ENCODE measurements around the gene CYBC1. TPM values are rescaled to one million over a fixed set of nuclear protein-coding genes. Genes with fewer than 3 reads are reported as not detected.

The CYBC1 gene
- total and polyA plus RNA-seq, 2 donors (not counting 1 experiment from before 2014, with no cell fraction given): 62.7 to 64.1 TPM

DNA sequence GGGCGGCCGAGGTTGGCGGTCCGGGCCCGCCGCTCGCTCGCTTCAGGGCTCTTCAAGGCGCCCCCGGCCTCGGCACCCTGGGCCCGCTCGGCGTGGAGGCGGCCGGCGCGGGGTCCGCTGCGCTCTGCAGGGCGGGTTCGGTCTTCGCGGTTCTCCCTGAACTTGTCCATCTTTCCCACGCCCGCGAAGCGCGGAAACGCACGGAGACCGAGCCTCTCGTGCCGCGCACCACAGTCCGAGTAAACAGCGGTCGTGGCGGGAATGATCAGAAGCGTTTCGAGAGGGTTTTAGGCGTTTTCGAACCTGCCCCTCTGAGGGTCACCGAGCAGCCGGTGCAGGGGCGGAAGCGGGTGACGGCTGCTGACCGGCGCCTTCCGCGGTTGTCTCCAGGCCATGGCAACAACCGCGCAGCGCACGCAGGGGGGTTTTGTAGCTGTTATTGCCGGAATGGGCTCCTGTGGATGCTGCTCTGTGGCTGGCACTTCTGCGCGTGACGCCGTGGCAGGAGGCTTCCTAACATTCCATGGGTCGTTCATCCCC, 8.4 kb upstream of the CYBC1 start:
- peak overlapping the region; percentile 73 for H3K4me2 ChIP-seq (ENCODE audit: extremely low read depth, insufficient read depth, low read length)
- no peaks in the 10 kb centered on the region for H3K79me2 ChIP-seq (ENCODE audit: control insufficient read depth, insufficient read depth, low read length)
- no peak for TF ChIP-seq EZH2 (IDR thresholded peaks at IDR 0.05; ENCODE audit: low read length, missing control alignments)
- TF ChIP-seq, protein P1, sequence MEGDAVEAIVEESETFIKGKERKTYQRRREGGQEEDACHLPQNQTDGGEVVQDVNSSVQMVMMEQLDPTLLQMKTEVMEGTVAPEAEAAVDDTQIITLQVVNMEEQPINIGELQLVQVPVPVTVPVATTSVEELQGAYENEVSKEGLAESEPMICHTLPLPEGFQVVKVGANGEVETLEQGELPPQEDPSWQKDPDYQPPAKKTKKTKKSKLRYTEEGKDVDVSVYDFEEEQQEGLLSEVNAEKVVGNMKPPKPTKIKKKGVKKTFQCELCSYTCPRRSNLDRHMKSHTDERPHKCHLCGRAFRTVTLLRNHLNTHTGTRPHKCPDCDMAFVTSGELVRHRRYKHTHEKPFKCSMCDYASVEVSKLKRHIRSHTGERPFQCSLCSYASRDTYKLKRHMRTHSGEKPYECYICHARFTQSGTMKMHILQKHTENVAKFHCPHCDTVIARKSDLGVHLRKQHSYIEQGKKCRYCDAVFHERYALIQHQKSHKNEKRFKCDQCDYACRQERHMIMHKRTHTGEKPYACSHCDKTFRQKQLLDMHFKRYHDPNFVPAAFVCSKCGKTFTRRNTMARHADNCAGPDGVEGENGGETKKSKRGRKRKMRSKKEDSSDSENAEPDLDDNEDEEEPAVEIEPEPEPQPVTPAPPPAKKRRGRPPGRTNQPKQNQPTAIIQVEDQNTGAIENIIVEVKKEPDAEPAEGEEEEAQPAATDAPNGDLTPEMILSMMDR (conservative IDR thresholded peaks at IDR 0.05 in 1 of 2, IDR thresholded peaks at IDR 0.05 in 1 of 2; ENCODE audit: low read depth in 1 of 2, low read length in 2 of 2): no peak
- peaks cover 7% of the 10 kb centered on the region for H3K4me1 ChIP-seq (ENCODE audit: control insufficient read depth, extremely low read depth, insufficient read depth, low read length)
- peak overlapping the region; percentile 92 for H3K27ac ChIP-seq (ENCODE audit: insufficient read depth, low read length)
- peak in 1 of 2 donors; percentile 34 for DNase-seq (ENCODE audit: low read depth in 2 of 2)
- H3K9me3 ChIP-seq (ENCODE audit: control insufficient read depth, insufficient read depth, low read depth, low read length): no peaks in the 10 kb centered on the region
- H3K36me3 ChIP-seq (ENCODE audit: control insufficient read depth, insufficient read depth, low read length): no peaks in the 10 kb centered on the region
- peak overlapping the region; percentile 85 for H3K9ac ChIP-seq (ENCODE audit: insufficient read depth, low read length)
- peak overlapping the region; percentile 77 to 82 (median 80) for H3K4me3 ChIP-seq (replicated peaks in 1 of 4; ENCODE audit: control extremely low read depth in 1 of 4, insufficient read depth in 1 of 4, low read depth in 3 of 4, low read length in 4 of 4)
- H3K27me3 ChIP-seq (ENCODE audit: control insufficient read depth, insufficient read depth, low read length): no peaks in the 10 kb centered on the region
- no peaks in the 10 kb centered on the region for H4K20me1 ChIP-seq (ENCODE audit: control insufficient read depth, extremely low read depth, insufficient read depth, low read length)
- peak overlapping the region; percentile 64 for H2AFZ ChIP-seq (ENCODE audit: low read length)

DNA sequence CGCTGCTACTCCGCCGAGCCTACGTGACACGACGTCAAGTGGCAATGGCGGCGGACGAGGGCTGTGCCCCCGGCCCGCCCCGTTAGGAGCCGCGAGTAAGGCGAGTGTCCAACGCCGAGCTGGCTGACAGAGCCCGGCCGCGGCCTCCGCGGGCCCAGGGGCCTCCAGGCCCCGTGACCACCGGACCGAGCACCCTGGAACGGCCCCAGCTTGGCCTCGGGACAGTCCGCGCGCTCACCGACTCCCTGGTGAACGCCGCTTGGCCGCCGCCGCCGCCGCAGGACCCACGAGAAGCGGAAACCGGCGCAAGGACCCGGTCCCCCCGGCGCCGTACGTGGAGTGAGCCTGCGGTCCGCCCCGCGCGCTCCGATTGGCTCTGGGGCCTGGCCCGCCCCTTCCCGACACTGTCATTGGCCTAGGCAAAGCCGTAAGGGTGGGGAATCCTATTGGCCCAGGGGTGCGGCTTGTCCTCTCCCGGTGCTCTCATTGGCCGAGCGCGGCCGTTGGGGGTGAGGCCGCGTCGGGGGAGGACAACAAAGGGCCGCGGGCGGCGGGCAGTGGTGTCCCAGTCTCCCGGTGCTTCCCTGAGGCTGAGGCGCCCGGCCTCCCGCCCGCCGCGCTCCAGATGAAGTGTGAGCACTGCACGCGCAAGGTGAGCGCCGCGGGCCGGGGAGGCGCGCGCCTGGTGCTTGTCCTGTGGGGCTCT, 7.8 kb upstream of the CYBC1 start, which contains the start of gene NARF:
TSS of gene NARF (plus strand) at position 563 of the 706 bp plus-strand sequence. CDS start at position 626, 63 bp downstream.
- Histone ChIP-seq H2AFZ (ENCODE audit: low read length) (peak within 1 kb of the TSS; percentile 64), H4K20me1 (ENCODE audit: control insufficient read depth, extremely low read depth, insufficient read depth, low read length) (no peaks in the 10 kb centered on the region), H3K4me2 (ENCODE audit: extremely low read depth, insufficient read depth, low read length) (peak within 1 kb of the TSS; percentile 87), H3K9ac (ENCODE audit: insufficient read depth, low read length) (peak within 1 kb of the TSS; percentile 99), H3K9me3 (ENCODE audit: control insufficient read depth, insufficient read depth, low read depth, low read length) (no peaks in the 10 kb centered on the region), H3K4me1 (ENCODE audit: control insufficient read depth, extremely low read depth, insufficient read depth, low read length) (peaks cover 7% of the 10 kb centered on the region), H3K27me3 (ENCODE audit: control insufficient read depth, insufficient read depth, low read length) (no peaks in the 10 kb centered on the region), H3K36me3 (ENCODE audit: control insufficient read depth, insufficient read depth, low read length) (no peaks in the 10 kb centered on the region), H3K4me3 (replicated peaks in 1 of 4; ENCODE audit: control extremely low read depth in 1 of 4, insufficient read depth in 1 of 4, low read depth in 3 of 4, low read length in 4 of 4) (peak within 1 kb of the TSS; percentile 77 to 82 (median 80)), H3K27ac (ENCODE audit: insufficient read depth, low read length) (peak within 1 kb of the TSS; percentile 92), H3K79me2 (ENCODE audit: control insufficient read depth, insufficient read depth, low read length) (no peaks in the 10 kb centered on the region)
- no peak for TF ChIP-seq EZH2 (IDR thresholded peaks at IDR 0.05; ENCODE audit: low read length, missing control alignments)
- TF ChIP-seq, protein P1 (conservative IDR thresholded peaks at IDR 0.05 in 1 of 2, IDR thresholded peaks at IDR 0.05 in 1 of 2; ENCODE audit: low read depth in 1 of 2, low read length in 2 of 2): no peak
- DNase-seq (ENCODE audit: low read depth in 2 of 2): peak; percentile 98

DNA sequence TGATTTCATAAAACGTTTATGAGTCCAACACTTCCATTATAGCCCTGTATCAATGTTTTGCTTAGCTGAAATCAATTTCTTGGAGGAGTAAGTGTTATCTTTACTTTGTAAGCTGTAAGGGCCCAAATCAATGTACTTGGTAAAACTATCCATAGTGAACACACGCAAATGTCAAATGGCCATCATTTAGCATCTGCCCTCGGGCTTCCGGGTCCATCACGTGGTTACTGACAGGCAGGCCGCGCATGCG, 7.3 kb upstream of the CYBC1 start:
- Histone ChIP-seq H3K27ac (ENCODE audit: insufficient read depth, low read length) (peak overlapping the region; percentile 92), H3K27me3 (ENCODE audit: control insufficient read depth, insufficient read depth, low read length) (no peaks in the 10 kb centered on the region), H3K36me3 (ENCODE audit: control insufficient read depth, insufficient read depth, low read length) (no peaks in the 10 kb centered on the region), H3K4me2 (ENCODE audit: extremely low read depth, insufficient read depth, low read length) (peak overlapping the region; percentile 87), H3K4me1 (ENCODE audit: control insufficient read depth, extremely low read depth, insufficient read depth, low read length) (peaks cover 7% of the 10 kb centered on the region), H3K9me3 (ENCODE audit: control insufficient read depth, insufficient read depth, low read depth, low read length) (no peaks in the 10 kb centered on the region), H3K9ac (ENCODE audit: insufficient read depth, low read length) (peak overlapping the region; percentile 99), H2AFZ (ENCODE audit: low read length) (no peak overlapping the region), H4K20me1 (ENCODE audit: control insufficient read depth, extremely low read depth, insufficient read depth, low read length) (no peaks in the 10 kb centered on the region), H3K79me2 (ENCODE audit: control insufficient read depth, insufficient read depth, low read length) (no peaks in the 10 kb centered on the region), H3K4me3 (replicated peaks in 1 of 4; ENCODE audit: control extremely low read depth in 1 of 4, insufficient read depth in 1 of 4, low read depth in 3 of 4, low read length in 4 of 4) (peak overlapping the region; percentile 43 to 82 (median 80))
- no peak for DNase-seq (ENCODE audit: low read depth in 2 of 2)
- TF ChIP-seq, protein P1 (conservative IDR thresholded peaks at IDR 0.05 in 1 of 2, IDR thresholded peaks at IDR 0.05 in 1 of 2; ENCODE audit: low read depth in 1 of 2, low read length in 2 of 2): no peak
- no peak for TF ChIP-seq EZH2 (IDR thresholded peaks at IDR 0.05; ENCODE audit: low read length, missing control alignments)

Data from fibroblast of lung (primary cell).